ENCODE data around the gene CELSR1.
"Not testable (repeated sequence)": the region's sequence is repeated elsewhere in the genome, so short reads cannot be mapped to it uniquely, and the experiment has no call there.

CELSR1 gene

DNA sequence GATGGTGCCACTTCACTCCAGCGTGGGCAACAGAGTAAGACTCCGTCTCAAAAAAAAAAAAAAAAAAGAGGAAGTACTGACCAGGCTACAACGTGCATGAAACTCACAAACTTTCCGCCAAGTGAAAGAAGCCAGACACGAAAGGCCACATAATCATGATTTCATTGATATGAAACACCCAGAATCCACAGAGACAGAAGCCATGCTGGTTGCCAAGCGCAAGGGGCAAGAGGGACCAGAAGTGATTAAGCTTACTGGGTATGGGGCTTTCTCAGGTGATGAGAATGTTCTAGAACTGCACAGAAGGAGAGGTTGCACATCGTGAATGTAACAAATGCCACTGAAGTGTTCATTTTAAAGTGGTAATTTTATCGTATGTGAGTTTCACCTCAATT is 60.9 kb downstream of the CELSR1 start:
- no peak overlapping the region for H3K4me3 ChIP-seq (ENCODE audit: low read depth, low read length)
- TF ChIP-seq, protein P1, sequence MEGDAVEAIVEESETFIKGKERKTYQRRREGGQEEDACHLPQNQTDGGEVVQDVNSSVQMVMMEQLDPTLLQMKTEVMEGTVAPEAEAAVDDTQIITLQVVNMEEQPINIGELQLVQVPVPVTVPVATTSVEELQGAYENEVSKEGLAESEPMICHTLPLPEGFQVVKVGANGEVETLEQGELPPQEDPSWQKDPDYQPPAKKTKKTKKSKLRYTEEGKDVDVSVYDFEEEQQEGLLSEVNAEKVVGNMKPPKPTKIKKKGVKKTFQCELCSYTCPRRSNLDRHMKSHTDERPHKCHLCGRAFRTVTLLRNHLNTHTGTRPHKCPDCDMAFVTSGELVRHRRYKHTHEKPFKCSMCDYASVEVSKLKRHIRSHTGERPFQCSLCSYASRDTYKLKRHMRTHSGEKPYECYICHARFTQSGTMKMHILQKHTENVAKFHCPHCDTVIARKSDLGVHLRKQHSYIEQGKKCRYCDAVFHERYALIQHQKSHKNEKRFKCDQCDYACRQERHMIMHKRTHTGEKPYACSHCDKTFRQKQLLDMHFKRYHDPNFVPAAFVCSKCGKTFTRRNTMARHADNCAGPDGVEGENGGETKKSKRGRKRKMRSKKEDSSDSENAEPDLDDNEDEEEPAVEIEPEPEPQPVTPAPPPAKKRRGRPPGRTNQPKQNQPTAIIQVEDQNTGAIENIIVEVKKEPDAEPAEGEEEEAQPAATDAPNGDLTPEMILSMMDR (conservative IDR thresholded peaks at IDR 0.05; ENCODE audit: low read depth, low read length): no peak
- no peak for DNase-seq (ENCODE audit: low read depth)

DNA sequence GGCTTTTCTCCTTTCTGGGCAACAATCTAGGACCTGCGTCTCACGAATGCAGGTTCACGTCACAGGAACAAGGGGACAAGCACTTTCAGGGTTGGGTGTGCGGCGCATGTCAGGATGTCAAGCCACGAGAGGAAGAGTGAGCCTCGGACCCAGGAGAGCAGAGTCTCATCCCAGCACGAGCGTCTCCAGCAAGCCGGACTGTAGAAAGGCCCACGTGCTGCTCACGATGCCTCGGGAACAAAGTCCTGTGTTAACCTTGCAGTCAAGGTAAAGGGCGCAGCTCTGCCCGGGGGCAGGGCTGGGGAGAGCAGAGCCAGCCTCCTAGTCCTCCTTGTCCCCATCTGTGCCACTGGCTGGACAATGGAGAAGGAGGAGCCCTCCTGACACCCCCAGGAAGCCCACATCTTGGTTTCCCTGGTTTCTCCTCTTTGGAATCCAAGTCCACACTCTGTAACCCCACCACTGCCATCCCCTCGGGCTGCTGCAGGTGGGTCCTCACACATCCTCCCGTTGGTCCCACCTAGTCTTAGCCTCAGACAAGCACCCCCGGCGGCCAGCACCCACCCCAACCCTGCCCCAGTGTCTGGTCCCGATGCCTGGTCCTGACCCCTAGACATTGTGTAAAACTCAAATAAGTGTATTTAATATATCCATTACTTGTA is 63.4 kb downstream of the CELSR1 start:
- no peak for DNase-seq (ENCODE audit: low read depth)
- H3K4me3 ChIP-seq (ENCODE audit: low read depth, low read length): no peak overlapping the region
- TF ChIP-seq, protein P1 (conservative IDR thresholded peaks at IDR 0.05; ENCODE audit: low read depth, low read length): no peak

DNA sequence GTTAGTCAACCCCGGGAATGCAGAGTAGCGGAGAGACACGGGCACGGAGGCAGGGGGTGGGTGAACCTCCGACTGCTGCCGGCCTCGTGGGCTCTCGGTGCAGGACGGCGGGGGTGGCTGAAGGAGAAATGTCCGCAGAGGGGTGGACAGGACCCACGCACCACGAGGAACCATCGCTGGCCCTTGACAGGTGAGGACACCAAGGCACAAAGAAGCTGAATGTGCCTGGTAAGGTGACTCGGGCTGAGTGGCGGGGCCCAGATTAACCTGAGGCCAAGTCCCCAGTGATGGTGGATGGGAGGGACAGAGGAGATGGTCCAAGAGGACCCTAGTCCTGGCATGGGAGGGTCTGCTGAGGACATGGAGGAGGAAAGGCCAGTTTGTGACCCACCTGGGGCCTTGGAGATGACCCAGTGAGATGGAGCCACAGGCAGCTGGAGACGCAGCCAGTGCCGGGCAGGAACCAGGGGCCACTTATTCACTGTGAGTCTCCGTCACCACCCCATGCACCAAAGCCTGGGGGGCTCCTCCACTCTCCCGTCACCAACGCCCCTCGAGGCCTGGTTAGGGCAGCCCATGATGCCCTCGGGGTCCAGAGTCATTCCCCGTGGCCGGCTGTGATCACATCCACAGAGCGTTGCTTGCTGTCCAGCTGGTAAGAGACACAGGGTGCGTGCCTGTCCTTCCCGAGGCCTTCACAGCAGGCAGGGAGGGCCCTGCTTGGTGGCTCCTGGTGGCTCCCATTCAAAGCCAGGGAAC is 64.2 kb downstream of the CELSR1 start:
- no peak overlapping the region for H3K4me3 ChIP-seq (ENCODE audit: low read depth, low read length)
- no peak for DNase-seq (ENCODE audit: low read depth)
- TF ChIP-seq, protein P1 (conservative IDR thresholded peaks at IDR 0.05; ENCODE audit: low read depth, low read length): no peak

DNA sequence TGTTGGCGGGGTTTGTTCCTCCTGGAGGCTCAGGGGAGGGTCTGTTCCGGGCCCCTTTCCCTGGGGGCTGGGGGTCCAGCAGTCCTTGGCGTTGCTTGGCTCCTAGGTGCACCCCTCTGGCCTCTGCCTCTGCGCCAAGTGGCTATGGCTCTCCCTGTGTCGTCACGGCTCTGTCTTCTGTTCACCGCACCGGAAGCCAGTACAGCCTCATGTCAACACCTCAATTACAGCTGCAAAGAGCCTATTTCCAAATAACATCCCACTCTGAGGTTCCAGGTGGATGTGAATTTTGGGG is 64.8 kb downstream of the CELSR1 start:
- DNase-seq (ENCODE audit: low read depth): no peak
- no peak overlapping the region for H3K4me3 ChIP-seq (ENCODE audit: low read depth, low read length)
- TF ChIP-seq, protein P1 (conservative IDR thresholded peaks at IDR 0.05; ENCODE audit: low read depth, low read length): no peak

DNA sequence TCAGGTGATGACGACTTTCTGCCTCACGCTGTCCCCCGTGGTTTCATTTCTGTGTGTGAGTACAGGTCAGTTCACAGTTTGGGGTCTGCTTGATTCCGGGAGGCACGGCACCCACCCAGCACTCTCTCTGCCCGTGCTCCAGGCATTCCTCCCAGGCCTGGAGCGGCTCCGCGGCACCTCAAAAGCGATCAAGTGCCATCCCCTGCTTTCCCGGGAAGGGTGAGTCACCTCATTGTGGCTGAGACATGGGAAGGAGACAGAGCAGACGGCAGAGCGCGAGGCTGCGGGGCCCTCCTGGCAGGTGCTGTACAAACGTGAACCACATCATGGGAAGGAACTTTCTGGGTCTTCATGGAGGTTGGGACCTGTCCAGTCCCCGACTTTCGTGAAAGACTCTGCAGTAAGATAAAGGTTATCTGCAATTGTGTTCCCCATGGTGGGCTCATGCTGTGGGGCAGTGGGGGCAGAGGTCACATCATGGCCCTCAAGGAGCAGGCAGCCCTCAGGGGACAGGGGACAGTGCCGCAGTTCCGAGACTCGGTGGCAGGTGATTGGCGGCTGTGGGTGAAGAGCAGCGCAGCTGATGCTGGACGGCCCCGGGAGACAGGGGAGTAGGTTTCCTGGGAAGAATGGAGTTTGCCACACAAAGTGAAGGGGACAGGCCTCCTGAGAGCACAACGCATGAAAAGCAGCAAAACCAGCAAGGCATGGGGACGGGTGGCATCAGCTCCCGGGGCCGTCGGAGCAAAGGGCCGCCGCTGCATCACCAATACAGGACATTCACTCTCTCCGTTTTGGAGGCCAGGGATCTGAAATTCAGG is 65.3 kb downstream of the CELSR1 start:
- TF ChIP-seq, protein P1 (conservative IDR thresholded peaks at IDR 0.05; ENCODE audit: low read depth, low read length): no peak
- no peak overlapping the region for H3K4me3 ChIP-seq (ENCODE audit: low read depth, low read length)
- DNase-seq (ENCODE audit: low read depth): no peak

DNA sequence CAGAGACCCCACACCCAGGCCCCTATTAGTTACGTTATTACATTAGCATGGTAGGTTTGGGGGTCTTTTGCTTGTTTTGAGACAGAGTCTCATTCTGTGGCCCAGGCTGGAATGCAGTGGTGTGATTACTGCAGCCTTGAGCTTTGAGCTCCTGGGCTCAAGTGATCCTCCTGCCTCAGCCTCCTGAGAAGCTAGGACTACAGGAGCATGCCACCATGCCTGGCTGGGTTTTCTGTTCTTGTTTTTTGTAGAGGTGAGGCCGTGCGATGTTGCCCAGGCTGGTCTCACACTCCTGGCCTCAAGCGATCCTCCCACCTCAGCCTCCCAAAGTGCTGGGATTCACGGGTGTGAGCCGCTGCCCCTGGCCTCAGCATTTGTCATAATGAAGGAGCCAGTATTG is 66.1 kb downstream of the CELSR1 start:
- not testable (repeated sequence) for H3K4me3 ChIP-seq (ENCODE audit: low read depth, low read length); DNase-seq (ENCODE audit: low read depth)

DNA sequence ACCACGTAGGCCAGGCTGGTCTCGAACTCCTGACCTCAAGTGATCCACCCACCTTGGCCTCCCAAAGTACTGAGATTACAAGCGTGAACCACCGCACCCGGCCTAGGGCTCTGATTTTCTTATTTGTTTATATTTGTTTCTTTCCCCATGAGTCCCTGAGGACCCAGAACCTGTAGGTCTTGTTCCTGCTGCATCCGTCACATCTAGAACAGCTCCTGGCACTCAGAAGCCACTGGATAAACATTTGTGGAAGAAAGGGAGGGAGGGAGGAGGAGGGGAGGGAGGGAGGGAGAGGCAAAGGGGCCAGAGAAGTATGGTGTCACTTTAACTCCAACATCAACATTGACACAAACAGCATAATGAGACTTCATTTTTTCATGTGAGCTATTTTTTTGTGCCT is 67.7 kb downstream of the CELSR1 start:
- H3K4me3 ChIP-seq (ENCODE audit: low read depth, low read length): no peak overlapping the region
- TF ChIP-seq, protein P1 (conservative IDR thresholded peaks at IDR 0.05; ENCODE audit: low read depth, low read length): no peak
- no peak for DNase-seq (ENCODE audit: low read depth)

Data from choroid plexus epithelial cell (primary cell).